Mesenchymal stem cell (in vitro differentiated cells and primary cell): ENCODE data around the gene IFI27.
A peak's percentile ranks its signal among the peaks of the same experiment; 100 is the strongest.

ENCODE experiments used
- DNase-seq: peaks from one replicate; pipeline ENCODE4 v3.0.0-alpha.2; 2013
- H2AFZ ChIP-seq: one replicate; pipeline ENCODE4 v1.6.1; 2013; ENCODE audit warnings: low read depth, mild to moderate bottlenecking, control low read depth, inconsistent platforms, low read length, moderate library complexity
- H2AK5ac ChIP-seq: 2 replicates; pipeline ENCODE4 v1.6.1; 2013; ENCODE audit warnings: low read length, moderate library complexity, mild to moderate bottlenecking, inconsistent platforms; ENCODE audit not compliant: severe bottlenecking
- H2BK120ac ChIP-seq: one replicate; pipeline ENCODE4 v1.6.1; 2013; ENCODE audit warnings: low read depth, mild to moderate bottlenecking, inconsistent platforms, low read length, moderate library complexity
- H2BK12ac ChIP-seq, 2 experiments: one replicate each; pipeline ENCODE4 v1.6.1; 2013; ENCODE audit warnings: inconsistent platforms in 2 of 2, low read length in 2 of 2, mild to moderate bottlenecking in 2 of 2, moderate library complexity in 2 of 2, control low read depth in 1 of 2
- H2BK15ac ChIP-seq: one replicate; pipeline ENCODE4 v1.6.1; 2013; ENCODE audit warnings: mild to moderate bottlenecking, low read depth, inconsistent platforms; ENCODE audit not compliant: poor library complexity, severe bottlenecking
- H2BK5ac ChIP-seq: 2 replicates; pipeline ENCODE4 v1.6.1; 2013; ENCODE audit warnings: low read depth, mild to moderate bottlenecking, low read length, control low read depth, inconsistent platforms; ENCODE audit not compliant: poor library complexity, severe bottlenecking
- H3K14ac ChIP-seq, 2 experiments: one replicate each; pipeline ENCODE4 v1.6.1; 2013; ENCODE audit warnings: inconsistent platforms in 2 of 2, low read length in 2 of 2, control low read depth in 1 of 2, mild to moderate bottlenecking in 1 of 2, moderate library complexity in 1 of 2
- H3K18ac ChIP-seq, 2 experiments: one replicate each; pipeline ENCODE4 v1.6.1; 2013; ENCODE audit warnings: inconsistent platforms in 2 of 2, low read length in 2 of 2, control low read depth in 1 of 2, low read depth in 1 of 2, mild to moderate bottlenecking in 1 of 2
- H3K23ac ChIP-seq, 2 experiments: one replicate each; pipeline ENCODE4 v1.6.1; 2013; ENCODE audit warnings: inconsistent platforms in 2 of 2, low read length in 2 of 2, mild to moderate bottlenecking in 2 of 2, moderate library complexity in 2 of 2, control low read depth in 1 of 2
- H3K27ac ChIP-seq: 2 replicates; pipeline ENCODE4 v1.5.1; 2013; ENCODE audit warnings: mild to moderate bottlenecking, moderate library complexity, low read length, control low read depth, inconsistent platforms; ENCODE audit not compliant: poor library complexity, severe bottlenecking
- H3K27me3 ChIP-seq, 2 experiments: 2 replicates each; pipeline versions ENCODE4 v1.6.1 to v1.7.0; 2013; ENCODE audit warnings: low read length in 2 of 2, mild to moderate bottlenecking in 2 of 2, moderate library complexity in 2 of 2, control low read depth in 1 of 2, inconsistent platforms in 1 of 2; ENCODE audit not compliant: control insufficient read depth in 1 of 2, insufficient read depth in 1 of 2
- H3K36me3 ChIP-seq, 2 experiments: 2 replicates each; pipeline versions ENCODE4 v1.6.1 to v1.7.0; 2013; ENCODE audit warnings: low read length in 2 of 2, control low read depth in 1 of 2, inconsistent platforms in 1 of 2, low read depth in 1 of 2, mild to moderate bottlenecking in 1 of 2; ENCODE audit not compliant: insufficient read depth in 2 of 2, control insufficient read depth in 1 of 2
- H3K4ac ChIP-seq, 2 experiments: one replicate each; pipeline ENCODE4 v1.6.1; 2013; ENCODE audit warnings: inconsistent platforms in 2 of 2, low read length in 2 of 2, mild to moderate bottlenecking in 2 of 2, moderate library complexity in 2 of 2, control low read depth in 1 of 2, low read depth in 1 of 2
- H3K4me1 ChIP-seq: 2 replicates; pipeline ENCODE4 v1.6.1; 2013; ENCODE audit warnings: low read depth, low read length, control low read depth; ENCODE audit not compliant: control insufficient read depth, insufficient read depth
- H3K4me2 ChIP-seq: 2 replicates; pipeline ENCODE4 v1.6.1; 2013; ENCODE audit warnings: low read length, mild to moderate bottlenecking, inconsistent platforms; ENCODE audit not compliant: poor library complexity, severe bottlenecking
- H3K4me3 ChIP-seq, 2 experiments: 2 replicates each; pipeline versions ENCODE4 v1.5.1 to v1.7.0; 2013; ENCODE audit warnings: low read length in 2 of 2, mild to moderate bottlenecking in 2 of 2, control low read depth in 1 of 2, low read depth in 1 of 2; ENCODE audit not compliant: insufficient read depth in 1 of 2
- H3K79me1 ChIP-seq: replicated peaks from 2 replicates; pipeline ENCODE4 v1.6.1; 2013; ENCODE audit warnings: mild to moderate bottlenecking, control low read depth, low read length, inconsistent platforms; ENCODE audit not compliant: poor library complexity, severe bottlenecking
- H3K9ac ChIP-seq: 2 replicates; pipeline ENCODE4 v1.7.0; 2013; ENCODE audit warnings: mild to moderate bottlenecking, low read length, moderate library complexity
- H3K9me3 ChIP-seq: 2 replicates; pipeline ENCODE4 v1.7.0; 2013; ENCODE audit warnings: mild to moderate bottlenecking, low read length; ENCODE audit not compliant: control insufficient read depth
- H4K8ac ChIP-seq: one replicate; pipeline ENCODE4 v1.6.1; 2013; ENCODE audit warnings: inconsistent platforms, mild to moderate bottlenecking, low read length, moderate library complexity
- H4K91ac ChIP-seq: one replicate; pipeline ENCODE4 v1.6.1; 2013; ENCODE audit warnings: mild to moderate bottlenecking, low read length, inconsistent platforms
- WGBS: methylation state at CpG from one replicate; pipeline ENCODE4 v1.1.7; 2013; ENCODE audit warnings: mixed read lengths; 5-methylcytosine and 5-hydroxymethylcytosine counted together

Gene IFI27

DNA sequence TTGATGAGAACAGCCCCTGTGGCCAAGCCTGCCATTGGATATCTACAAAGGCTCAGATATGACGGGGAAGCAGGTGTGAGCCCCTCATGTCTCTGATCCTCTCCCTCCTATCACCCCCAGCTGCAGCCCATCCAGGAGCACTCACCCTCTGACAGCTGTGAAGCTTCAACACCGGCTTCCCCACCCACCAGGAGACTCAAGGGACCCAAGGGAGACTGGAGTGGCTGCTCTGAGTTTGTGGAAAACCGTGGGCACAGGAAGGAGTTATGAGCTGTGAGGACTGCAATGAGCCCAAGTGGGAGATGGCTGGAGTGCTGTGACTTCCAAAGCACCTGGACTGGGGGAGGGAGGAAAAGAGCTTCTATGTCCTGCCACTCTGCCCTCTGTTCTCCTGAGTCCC is 10.9 kb downstream of the IFI27 start:
- H3K36me3 ChIP-seq: peaks cover 3 to 9% of the 10 kb centered on the region in 2 experiments
- no peak overlapping the region for H3K4ac ChIP-seq
- no peak overlapping the region for H3K4me3 ChIP-seq
- no peak overlapping the region for H3K27ac ChIP-seq
- no peak overlapping the region for H2BK5ac ChIP-seq
- no peak overlapping the region for H4K8ac ChIP-seq
- H3K27me3 ChIP-seq: peaks cover 0 to 26% of the 10 kb centered on the region in 2 experiments
- H2AFZ ChIP-seq: no peak overlapping the region
- H2AK5ac ChIP-seq: no peak overlapping the region
- peaks cover 7% of the 10 kb centered on the region for H3K4me1 ChIP-seq
- no peaks in the 10 kb centered on the region for H3K79me1 ChIP-seq
- no peak overlapping the region for H3K4me2 ChIP-seq
- no peak for DNase-seq
- H3K9ac ChIP-seq: peak overlapping the region; percentile 21
- 33% methylated on average over 2 of the region's 3 CpGs for WGBS
- no peak overlapping the region for H2BK15ac ChIP-seq
- no peak overlapping the region for H2BK12ac ChIP-seq
- no peak overlapping the region for H4K91ac ChIP-seq
- H2BK120ac ChIP-seq: no peak overlapping the region
- no peak overlapping the region for H3K18ac ChIP-seq
- H3K14ac ChIP-seq: no peak overlapping the region
- peaks cover 16% of the 10 kb centered on the region for H3K9me3 ChIP-seq
- no peak overlapping the region for H3K23ac ChIP-seq

DNA sequence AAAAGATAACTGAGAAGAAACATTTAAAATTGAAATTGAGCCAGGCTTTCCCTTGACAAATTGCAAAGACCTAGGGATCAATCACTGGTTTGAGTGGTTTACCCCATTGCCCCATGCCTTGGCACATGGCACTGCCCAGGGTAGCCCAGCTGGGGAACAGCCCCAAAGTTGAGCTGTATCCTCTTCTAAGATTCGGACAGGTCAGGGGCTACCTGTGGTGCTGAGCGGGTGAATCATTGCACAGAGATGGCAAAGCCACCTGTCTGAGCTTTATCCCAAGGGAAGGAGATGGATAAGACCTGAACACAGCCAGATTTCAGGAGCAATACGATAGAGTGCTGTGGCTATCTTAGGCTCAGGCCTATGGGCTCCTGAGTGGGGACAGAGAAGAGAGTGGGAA is 11.9 kb downstream of the IFI27 start:
- WGBS: 54% methylated on average over 3 of the region's 3 CpGs
- DNase-seq: no peak
- H3K4me1 ChIP-seq: peaks cover 7% of the 10 kb centered on the region

DNA sequence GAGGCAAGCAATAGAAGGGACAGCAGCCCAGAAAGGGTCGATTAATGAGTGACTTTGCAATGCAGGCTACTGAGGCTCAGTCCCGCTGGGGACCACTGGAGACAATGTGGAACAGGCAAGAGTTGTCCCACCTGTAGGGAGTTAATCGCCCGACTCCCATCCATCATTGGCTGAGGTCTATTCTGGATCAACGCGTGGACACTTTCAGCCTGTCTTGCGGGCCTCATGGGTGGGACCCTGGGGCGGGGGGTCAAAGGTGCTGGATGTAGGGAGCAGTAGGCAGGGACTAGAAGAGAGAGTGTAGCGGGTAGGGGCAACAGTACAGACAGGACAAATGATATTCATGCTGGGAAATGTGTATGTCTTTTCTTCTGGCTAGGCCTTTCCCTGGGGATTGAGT is 12.8 kb downstream of the IFI27 start:
- WGBS: 89% methylated on average over 9 of the region's 9 CpGs

More for the DNA sequence above, 11.9 kb downstream of the IFI27 start:
- Histone ChIP-seq H2BK15ac (no peak overlapping the region), H2BK120ac (no peak overlapping the region), H4K91ac (no peak overlapping the region), H3K9ac (no peak overlapping the region), H3K4ac (no peak overlapping the region), H4K8ac (no peak overlapping the region), H2BK5ac (no peak overlapping the region), H3K27ac (no peak overlapping the region), H3K27me3 (peaks cover 0 to 19% of the 10 kb centered on the region in 2 experiments), H3K23ac (no peak overlapping the region), H3K18ac (no peak overlapping the region), H3K14ac (no peak overlapping the region), H3K36me3 (peaks cover 10 to 17% of the 10 kb centered on the region in 2 experiments), H2BK12ac (no peak overlapping the region), H3K4me3 (no peak overlapping the region), H3K4me2 (no peak overlapping the region), H2AFZ (no peak overlapping the region), H2AK5ac (no peak overlapping the region), H3K9me3 (peaks cover 16% of the 10 kb centered on the region), H3K79me1 (no peaks in the 10 kb centered on the region)

DNA sequence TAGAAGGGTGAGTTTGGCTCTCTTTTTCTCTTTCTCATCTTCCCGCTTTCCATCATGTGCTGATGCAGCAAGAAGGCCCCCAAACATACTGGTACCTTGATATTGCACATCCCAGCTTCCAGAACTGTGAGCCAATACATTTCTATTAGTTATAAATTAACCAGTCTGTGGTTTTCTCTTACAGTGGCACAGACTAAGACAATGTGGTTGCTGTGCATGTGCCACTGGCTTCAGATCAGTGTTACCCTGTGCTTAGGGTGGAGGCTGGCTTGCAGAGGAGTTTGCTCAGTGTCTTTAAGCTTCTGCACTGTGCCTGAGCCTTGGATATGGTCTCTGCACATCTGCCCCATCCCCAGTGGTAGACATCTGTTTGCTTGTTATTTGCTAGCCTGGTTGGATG is 13.3 kb downstream of the IFI27 start:
- Histone ChIP-seq H2BK15ac (no peak overlapping the region), H3K4me2 (no peak overlapping the region), H3K27ac (no peak overlapping the region), H3K4me1 (peaks cover 11% of the 10 kb centered on the region), H3K9ac (no peak overlapping the region), H3K36me3 (peaks cover 14 to 23% of the 10 kb centered on the region in 2 experiments), H3K23ac (no peak overlapping the region), H2AK5ac (no peak overlapping the region), H2AFZ (no peak overlapping the region), H2BK5ac (no peak overlapping the region), H4K91ac (no peak overlapping the region), H3K4ac (no peak overlapping the region), H3K14ac (no peak overlapping the region), H4K8ac (no peak overlapping the region), H3K9me3 (peaks cover 16% of the 10 kb centered on the region), H3K27me3 (peaks cover 0 to 9% of the 10 kb centered on the region in 2 experiments), H3K18ac (no peak overlapping the region), H2BK12ac (no peak overlapping the region), H3K79me1 (peaks cover 6% of the 10 kb centered on the region), H3K4me3 (no peak overlapping the region), H2BK120ac (no peak overlapping the region)
- WGBS: 60% methylated on average over 1 of the region's 1 CpG
- no peak for DNase-seq

More for the DNA sequence above, 12.8 kb downstream of the IFI27 start:
- Histone ChIP-seq H2BK5ac (no peak overlapping the region), H3K27ac (no peak overlapping the region), H3K27me3 (peaks cover 0 to 12% of the 10 kb centered on the region in 2 experiments), H3K4me3 (no peak overlapping the region), H3K4ac (no peak overlapping the region), H2BK15ac (no peak overlapping the region), H3K79me1 (peaks cover 3% of the 10 kb centered on the region), H3K9me3 (peaks cover 16% of the 10 kb centered on the region), H3K36me3 (peaks cover 12 to 23% of the 10 kb centered on the region in 2 experiments), H3K18ac (no peak overlapping the region), H3K9ac (no peak overlapping the region), H2AK5ac (no peak overlapping the region), H3K4me2 (no peak overlapping the region), H3K4me1 (peaks cover 9% of the 10 kb centered on the region), H4K91ac (no peak overlapping the region), H4K8ac (no peak overlapping the region), H2AFZ (no peak overlapping the region), H2BK120ac (no peak overlapping the region), H3K14ac (no peak overlapping the region), H3K23ac (no peak overlapping the region), H2BK12ac (no peak overlapping the region)
- no peak for DNase-seq
